HG03439 (cell line): ENCODE results near the gene EYS.

ENCODE experiments used
- ATAC-seq: cut with Tn5 transposase; IDR thresholded peaks from one replicate; pipeline ENCODE4 v1.9.1; 2021; ENCODE audit warnings: mild to moderate bottlenecking, moderate library complexity; ENCODE audit not compliant: unreplicated experiment

Gene EYS

DNA sequence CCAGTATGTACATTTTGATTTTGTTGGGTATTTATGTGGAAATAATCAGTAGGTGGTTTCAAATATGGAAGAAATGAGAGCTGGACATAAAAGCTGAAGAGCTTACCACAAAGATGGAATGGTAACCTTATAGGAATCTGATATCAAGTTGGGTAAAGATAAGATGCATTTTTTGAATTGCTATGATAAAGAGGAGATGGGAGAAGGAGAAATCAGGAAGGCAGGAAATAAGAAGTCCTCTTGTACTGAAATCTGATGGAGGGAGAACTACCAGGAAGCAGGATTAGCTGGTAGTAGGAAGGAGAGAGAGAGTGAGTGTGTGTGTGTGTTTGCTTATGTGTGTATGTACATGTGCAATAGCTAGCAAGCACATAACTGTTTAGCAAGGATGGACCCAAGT, 1603.0 kb downstream of the EYS start:
- ATAC-seq = no peak

DNA sequence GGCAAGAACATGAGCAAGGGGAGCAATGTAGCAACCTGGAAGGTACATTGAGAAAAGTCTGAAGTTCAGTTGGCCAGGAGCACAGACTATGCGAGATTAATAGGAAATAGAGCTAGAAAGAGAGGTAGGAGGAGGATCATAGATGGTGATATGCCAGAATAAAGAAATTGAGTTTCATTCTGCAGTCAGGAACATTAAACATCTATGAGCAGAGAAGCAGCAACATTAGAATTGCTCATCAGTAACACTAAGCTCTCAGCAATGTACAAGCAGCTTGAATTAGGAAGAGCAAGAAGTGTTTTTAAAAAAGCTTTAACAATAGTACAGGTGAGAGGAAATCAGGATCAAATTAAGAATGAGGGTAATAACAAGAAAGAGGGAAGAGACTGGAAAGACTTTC, 1603.5 kb downstream of the EYS start:
- no peak for ATAC-seq

DNA sequence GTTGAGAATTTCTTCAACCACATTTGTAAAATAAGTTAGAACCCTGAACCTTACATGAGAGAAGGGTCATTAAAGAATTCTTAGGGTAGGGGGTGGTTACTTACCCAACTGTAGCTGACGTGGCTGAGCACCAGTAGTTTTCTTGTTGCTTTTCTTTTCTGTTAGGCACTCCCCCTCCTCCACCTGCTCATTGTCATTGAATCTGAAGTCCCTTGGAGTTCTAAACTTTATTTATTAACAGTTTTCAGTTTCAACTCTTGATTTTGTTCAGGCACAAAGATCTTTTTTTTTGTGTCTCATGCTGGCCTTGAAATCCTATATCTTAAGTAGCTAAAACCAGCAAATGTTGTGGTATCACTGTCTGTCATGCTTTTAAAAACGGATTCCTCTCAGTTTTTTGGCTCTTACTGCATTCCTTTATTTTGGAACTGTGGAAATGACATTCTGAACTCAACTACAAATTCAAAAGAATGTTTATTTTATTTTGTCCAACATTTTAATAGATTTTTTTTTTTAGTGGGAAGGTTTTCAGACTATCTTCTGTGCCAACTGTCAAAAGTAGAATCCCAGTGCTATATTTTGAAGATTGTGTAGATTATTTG, 1606.2 kb downstream of the EYS start:
- no peak for ATAC-seq

DNA sequence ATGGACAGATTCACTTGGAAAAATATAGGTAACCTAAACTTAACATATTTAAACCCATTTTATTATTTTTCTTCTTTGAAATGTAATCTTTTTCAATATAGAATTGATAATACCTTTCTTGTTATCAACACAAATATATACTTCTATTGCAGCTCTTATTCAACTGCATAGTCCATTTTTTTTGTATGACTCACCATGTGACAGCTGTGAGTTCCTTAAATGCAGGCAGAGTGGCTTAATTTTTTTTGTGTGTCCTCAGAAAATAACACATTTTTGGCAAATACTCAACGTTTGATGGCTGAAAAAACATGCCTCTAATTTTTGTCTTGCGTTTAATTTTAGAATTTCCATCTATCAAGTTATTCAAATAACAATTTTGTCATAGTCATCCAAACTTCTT, 1616.7 kb downstream of the EYS start:
- no peak for ATAC-seq

DNA sequence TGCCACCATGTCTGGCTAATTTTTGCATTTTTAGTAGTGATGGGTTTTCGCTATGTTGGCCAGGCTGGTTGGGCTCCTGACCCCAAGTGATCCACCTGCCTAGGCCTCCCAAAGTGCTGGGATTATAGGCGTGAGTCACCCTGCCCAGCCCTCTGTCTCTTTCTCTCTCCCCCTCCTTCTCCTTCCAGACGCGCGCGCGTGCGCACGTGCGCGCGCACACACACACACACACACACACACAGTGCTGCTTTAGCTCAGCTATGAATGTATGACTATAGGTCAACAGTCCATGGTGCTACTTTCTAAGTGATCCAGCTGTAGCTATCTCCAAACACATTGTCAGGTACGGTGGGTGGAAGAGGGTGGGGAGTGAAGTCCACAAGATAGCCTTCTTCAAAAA, 1621.9 kb downstream of the EYS start:
- no peak for ATAC-seq

DNA sequence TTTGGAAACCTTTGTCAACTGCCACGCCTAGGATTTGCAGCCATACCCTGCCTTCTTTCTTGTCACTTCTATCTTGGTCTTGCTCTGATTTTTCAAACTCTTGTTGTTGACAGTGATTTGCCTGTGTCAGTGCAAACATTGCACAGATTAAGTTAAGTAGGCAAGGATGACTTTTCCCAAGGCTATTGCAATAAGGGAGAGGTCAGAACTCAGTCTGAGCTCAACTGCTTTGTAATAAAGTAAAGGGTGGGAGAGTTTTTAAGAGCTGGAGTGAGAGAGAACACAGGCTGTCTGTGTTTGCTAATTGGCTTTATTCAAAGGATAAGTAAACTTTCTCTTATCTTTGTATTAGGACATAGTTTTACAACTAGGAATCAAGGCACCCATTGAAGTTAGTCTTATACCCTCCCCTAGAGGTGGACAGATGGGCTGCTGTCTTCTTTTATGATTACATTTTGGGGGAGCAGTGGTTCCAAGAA, 1622.8 kb downstream of the EYS start:
- no peak for ATAC-seq

DNA sequence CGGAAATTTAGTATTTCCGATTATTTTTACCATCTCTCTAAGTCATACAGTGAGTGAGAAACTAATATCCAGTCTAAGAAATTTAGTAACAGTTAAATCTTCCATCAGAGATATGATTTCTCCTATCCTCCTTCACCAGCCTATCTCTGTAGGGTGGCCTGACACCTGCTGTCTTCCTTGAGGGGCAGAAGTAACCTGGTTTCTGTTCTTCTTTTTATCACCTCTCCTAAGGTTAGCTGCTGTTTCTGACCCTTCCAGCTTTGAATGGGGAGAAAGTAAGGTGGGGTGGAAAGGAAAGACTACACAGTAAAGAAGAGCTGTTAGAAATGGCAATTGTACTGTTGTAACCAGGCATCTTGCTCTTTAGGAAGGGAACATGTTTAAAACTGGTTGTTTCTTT, 1623.8 kb downstream of the EYS start:
- no peak for ATAC-seq

DNA sequence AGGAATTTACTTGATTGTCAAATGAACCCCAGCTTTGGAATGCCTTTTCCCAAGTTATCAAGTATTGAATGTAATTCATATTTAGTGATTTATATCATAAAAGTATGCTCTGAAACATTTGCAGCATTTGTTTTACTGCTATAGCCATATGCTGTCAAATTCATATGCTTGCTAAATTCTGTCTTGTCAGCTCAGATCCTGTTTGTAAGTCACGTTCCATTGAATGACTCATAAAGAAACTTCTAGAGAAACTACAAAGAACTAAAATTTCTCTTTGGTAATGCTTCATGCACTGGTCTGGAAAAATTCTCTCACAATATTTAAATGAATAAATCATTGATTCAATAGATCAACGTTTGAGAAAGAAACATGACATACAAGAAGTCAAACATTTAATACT, 1625.6 kb downstream of the EYS start:
- ATAC-seq = no peak

DNA sequence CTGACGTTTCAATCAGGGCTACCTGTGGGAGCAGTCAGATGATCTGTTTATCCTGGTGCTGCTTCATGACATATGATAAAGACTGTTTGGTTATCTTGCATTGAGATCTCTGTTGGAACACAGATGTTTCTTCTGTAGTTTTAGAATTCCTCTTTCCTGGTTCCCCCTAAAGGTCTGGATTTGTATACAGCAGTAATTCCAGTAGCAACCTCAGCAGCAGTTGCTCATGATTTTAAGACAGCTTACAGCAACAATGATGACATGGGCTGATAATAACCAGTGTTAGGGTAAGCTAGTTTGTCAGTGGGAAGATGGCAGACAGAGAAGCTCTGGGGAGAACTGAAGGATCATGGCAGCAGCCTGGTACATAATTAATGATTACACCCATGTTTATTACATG, 1632.0 kb downstream of the EYS start:
- no peak for ATAC-seq

DNA sequence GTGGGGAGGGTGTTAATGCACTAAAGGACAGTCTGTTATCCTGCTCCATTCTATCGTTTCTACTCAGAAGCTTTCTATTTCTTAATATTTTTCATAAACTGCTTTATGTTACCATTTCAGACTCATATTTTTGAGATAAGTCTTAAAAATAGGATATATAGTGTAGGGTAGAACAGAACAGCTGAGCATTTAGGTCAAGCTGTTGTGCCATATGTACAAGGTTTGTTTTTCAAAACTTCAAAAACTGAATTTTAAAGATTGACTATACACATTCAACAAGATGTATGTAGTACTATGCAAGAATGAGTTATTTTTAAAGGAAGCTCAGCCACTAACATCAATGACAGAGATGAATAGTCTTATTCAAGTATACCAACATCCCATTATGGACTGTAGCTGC, 1634.3 kb downstream of the EYS start:
- no peak for ATAC-seq

DNA sequence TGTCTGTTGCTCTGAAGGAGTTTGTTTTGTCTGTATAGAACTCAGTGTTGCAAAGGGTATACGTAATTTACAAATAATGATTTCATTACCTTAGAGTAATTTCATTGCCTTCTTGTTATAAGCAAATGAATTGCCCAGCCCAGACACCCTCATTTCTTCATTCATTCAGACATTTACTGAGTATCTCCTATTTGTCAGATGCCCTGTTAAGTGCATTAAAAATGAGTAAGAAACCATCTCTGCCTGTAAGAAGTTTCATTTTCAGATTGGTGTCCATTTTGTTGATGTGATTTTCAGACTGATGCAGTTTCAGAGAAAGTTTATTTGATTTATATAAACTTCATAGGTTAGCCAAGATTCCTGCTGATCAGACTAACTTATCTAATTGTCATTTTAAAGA, 1642.1 kb downstream of the EYS start:
- ATAC-seq = no peak

DNA sequence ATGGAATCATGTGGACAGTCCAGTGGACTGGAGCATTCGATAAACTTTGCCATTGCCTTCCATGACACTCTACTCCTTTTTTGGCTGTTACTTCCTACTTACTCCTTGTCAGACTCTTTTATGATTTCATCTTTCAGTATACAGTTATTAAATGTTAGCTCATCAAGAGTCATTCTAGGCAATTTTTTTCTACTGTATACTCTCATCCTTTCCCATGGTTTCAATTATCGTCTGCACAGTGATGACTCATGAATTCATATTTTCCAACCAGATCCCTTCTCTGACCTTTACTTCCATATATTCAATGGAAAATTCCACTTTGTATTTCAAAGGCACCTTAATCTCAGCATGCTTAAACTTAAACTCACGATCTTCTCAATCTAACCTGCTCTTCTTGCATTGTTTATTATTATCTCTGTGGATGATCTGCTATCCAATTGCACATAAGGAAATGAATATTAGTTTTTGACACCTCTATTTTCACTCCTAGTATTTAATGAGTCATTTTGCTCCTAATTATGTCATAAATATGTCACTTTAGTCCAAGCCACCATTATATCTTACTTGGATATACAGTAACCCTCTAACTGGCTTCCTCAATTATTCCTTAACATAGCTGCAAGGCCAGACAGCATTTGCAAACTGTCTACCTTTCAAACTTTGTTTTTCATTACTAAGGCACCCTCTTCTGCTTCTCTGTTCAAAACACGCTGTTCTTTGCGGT, 1643.9 kb downstream of the EYS start:
- no peak for ATAC-seq

DNA sequence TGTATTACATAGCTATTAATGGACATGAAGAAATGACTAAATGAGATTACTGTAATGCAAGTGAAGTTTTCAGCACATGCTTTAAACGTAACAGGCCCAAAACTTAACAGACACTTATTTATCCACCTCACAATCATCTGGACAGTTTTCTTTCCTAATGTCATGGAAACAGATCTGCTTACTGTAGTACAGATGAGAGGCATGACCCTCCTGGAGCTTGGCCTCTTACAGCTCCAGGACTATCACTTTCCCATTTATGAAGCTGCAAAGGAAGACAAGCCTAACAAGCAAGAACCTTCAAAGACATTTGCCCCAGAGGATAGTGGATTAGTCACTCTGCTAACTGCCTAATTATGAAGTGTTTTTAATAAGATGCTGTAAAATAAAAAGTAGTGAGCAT, 1652.2 kb downstream of the EYS start:
- no peak for ATAC-seq

DNA sequence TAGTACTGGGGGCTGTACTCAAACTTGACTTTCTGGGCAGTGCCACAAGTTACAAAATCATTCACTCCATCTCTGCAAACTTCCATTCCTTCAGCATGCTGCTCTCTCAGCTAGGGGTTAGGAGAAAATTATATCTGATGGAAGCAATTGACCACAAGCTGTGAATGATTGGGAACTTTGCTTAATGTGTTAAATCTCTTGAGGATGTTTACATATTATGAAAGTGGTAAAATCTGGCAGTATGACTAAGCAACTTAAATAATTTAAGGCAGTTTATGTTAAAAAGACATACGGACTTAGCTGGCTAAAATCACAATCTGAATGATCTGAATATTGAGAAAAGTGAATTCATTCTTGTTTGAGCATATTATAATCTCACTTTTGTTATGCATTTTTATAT, 1656.4 kb downstream of the EYS start:
- ATAC-seq = no peak

DNA sequence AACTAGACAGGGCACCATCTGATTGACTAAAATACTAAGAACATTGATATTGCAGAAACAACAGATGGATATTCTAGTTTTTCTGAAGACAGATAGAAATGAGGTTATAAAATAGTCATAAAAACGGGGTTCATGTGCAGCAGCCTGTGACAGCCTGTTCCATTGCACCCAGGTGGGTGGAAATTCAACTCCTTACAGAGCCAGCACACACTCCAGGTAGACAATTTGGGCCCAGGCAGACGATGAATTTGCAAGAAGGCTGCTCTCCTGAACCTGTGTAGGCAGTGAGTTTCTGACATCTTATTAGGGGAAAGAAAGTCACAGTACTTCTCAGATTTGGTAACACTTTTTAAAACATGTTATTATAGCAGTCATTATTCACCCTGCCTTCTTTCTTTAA, 1657.3 kb downstream of the EYS start:
- ATAC-seq = no peak

DNA sequence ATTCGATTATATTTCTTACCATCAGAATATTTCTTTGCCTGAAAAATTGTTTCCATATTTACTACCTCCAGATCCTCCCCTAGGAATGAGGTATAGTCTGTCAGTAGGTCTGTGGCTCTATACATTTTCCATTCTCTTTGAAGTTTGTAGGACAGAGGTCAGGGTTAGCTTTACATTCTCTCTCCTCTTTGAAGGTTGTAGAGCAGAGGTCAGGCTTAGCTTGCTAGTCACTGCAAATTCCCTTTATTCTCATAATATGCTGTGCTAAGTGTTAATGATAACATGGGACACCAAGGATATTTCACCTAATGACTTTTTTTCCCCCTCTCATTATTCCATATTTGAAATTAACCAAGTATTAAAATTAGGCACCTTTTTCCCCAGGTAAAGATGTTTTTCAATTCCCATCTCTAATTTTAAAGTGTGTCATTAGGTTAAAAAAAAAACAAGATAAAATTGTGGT, 1660.2 kb downstream of the EYS start:
- ATAC-seq = no peak

DNA sequence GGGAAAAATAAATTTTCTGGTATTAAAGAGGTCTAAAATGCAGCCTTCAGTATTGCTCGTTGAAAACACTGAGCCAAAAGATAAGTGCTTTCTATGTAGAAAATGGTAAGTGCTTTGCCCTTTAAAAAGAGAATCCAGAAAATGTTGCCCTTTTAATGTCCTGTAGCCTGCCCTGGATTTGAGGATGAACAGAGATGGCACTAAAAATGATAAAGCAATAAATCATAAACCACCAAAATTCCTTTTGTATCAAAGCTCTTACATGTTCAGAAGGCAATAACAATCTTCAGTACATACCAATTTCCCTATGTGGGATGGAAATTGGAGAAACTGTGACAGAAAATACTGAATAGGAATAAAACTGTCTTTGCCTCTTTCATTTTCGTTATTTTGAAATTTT, 1665.7 kb downstream of the EYS start:
- ATAC-seq = no peak

DNA sequence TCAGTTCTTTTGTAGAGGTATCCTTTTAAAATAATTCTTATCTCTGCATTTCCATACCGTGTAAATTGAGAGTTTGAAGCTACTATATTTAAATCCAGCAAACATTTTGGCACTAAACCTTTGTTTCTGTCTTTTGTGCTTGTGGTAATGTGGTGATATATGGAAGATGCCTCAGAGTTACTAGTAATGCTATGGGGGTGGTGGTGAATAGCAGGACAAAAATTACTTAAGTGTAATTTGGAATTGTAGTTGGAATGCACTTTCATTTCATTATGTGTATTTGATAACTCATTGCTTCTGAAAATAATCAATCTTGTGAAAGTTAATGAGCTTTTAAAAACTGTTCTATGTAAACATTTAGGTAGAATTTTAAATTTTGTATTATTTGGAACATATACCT, 1666.9 kb downstream of the EYS start:
- no peak for ATAC-seq

DNA sequence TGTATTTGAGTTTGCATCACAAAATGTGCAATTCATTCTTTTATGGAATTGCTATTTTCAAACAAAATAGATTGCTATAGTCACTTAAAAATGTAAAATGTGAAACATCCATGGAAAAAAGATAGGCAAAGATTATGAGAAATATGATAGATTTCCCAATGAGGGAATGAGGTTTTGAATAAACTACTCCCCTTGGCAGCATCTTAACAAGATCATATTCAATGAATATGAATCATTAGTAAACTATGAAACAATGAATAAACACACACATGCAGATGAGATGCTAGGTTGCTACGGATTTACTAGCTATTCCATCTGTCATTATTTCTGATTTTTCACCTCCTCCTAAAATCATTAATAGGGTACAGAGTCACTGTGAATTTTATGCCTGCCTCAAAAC, 1669.6 kb downstream of the EYS start:
- ATAC-seq = no peak

DNA sequence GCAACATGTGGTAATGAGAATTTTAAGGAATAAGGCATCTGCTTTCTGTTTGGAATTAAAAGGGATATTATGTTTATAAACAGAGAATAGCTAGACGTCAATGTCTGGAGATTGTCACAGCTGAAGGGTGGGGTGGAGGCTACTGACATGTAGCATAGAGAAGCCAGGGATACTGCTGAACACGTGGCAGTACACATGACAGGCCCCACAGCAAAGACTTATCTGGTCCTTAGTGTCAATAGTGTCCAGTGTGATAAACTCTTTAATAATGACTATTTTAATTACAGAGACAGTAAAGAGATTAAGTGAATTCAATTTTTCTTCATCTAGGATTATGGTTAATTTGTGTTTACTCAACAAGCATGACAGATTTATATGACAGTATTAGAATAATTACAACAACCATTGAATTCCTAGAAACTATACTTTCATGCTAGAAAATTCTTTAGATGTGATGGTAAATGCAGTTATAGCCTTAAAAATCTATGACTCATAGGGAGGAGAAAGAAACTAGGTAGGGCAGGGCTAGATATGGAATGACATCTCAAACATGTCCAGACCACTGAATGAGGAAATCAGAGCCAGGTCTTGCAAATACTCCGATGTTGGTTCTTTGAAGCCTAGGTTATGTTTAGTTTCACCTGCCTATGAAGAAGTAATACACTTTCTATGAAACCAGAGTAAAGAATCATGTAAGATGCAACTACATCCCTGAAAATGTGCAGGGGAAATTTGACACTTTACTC, 1671.9 kb downstream of the EYS start:
- no peak for ATAC-seq

DNA sequence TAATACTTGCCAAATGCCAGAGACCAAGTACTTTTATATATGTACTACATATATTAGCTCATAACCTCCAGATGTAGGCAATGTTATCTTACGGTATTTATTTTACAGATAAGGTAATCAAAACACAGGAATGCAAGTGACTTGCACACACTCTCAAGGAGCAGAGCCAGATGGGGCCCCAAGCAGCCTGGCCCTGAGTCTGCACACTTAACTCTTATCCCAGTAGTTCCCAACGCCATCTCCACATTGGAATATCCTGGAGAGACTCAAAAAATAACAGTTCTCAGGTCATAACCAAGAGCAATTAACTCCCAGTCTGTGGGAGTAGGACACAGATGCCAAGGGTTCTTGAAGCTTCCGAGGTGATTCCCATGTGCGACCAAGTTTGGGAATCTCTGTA, 1672.7 kb downstream of the EYS start:
- ATAC-seq = no peak
